ENCODE measurements around the gene BCL2L1.

The BCL2L1 gene

DNA sequence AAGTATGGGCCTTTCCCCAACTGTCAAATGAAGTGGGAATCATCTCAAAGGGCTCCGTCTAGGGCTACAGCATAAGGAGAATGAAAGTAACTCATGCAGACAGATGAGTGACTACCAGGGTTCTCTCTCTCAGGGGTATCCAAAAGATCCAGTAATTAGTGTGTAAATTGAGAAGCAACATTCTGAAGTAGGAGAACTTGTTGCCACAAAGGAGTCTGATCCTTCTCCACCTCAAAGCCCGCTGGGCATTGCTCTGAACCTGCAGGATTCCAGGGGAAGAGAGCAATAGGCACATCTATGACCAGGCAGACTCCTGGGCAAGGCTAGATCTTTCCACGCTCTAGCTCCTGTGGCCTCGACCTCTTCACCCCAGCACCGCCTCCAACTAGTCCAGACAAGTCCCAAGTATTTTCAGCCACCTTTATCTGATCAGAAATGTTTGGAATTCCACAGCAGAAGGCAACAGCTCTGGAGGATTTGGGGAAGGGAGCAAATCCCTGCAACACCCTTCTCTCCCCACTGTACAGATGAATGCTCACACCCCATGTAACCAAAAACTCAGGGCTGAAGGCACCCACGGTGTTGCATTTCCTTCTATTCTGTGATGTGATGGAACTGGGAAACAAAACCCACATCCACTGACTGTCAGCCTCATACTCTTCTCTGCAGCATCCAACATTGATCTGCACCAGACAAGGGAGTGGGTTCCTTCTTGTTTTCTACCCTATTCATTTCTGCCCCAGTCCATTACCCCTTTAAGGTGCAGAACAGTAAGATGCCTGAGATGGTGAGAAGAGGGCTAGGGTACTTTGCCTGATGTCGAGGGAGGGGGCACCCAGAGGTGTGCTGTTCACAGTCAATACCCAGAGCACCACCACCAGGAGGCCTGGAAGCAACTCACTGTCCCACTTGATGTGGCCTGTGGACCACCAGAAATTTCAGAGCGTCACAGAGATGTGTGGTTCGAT is 44.0 kb downstream of the BCL2L1 start:
- peak; percentile 72 for ATAC-seq
- TF ChIP-seq CREB5 (CRISPR knock-in tag; IDR thresholded peaks at IDR 0.05; ENCODE audit: low read depth) (no peak), CSDC2 (CRISPR knock-in tag; IDR thresholded peaks at IDR 0.05) (no peak), ISL1 (CRISPR knock-in tag; IDR thresholded peaks at IDR 0.05) (peak; percentile 42; the same call in 1 of the 2 replicates), OSR1 (CRISPR knock-in tag; IDR thresholded peaks at IDR 0.05) (no peak), ZFP3 (CRISPR knock-in tag; IDR thresholded peaks at IDR 0.05) (peak; percentile 20; the same call in 1 of the 2 replicates), TOX (CRISPR knock-in tag; IDR thresholded peaks at IDR 0.05; ENCODE audit: borderline replicate concordance) (no peak)
- TF ChIP-seq, protein P1, sequence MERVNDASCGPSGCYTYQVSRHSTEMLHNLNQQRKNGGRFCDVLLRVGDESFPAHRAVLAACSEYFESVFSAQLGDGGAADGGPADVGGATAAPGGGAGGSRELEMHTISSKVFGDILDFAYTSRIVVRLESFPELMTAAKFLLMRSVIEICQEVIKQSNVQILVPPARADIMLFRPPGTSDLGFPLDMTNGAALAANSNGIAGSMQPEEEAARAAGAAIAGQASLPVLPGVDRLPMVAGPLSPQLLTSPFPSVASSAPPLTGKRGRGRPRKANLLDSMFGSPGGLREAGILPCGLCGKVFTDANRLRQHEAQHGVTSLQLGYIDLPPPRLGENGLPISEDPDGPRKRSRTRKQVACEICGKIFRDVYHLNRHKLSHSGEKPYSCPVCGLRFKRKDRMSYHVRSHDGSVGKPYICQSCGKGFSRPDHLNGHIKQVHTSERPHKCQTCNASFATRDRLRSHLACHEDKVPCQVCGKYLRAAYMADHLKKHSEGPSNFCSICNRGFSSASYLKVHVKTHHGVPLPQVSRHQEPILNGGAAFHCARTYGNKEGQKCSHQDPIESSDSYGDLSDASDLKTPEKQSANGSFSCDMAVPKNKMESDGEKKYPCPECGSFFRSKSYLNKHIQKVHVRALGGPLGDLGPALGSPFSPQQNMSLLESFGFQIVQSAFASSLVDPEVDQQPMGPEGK (CRISPR knock-in tag; IDR thresholded peaks at IDR 0.05; ENCODE audit: borderline replicate concordance), result no peak

GRCh38 chr20:31677553-31678260 is 45.0 kb downstream of the BCL2L1 start:
- no peak for ATAC-seq
- TF ChIP-seq SNAI2 (CRISPR knock-in tag; IDR thresholded peaks at IDR 0.05), result no peak
- no peak for TF ChIP-seq ZNF8 (CRISPR knock-in tag; IDR thresholded peaks at IDR 0.05)
- TF ChIP-seq, protein P2, sequence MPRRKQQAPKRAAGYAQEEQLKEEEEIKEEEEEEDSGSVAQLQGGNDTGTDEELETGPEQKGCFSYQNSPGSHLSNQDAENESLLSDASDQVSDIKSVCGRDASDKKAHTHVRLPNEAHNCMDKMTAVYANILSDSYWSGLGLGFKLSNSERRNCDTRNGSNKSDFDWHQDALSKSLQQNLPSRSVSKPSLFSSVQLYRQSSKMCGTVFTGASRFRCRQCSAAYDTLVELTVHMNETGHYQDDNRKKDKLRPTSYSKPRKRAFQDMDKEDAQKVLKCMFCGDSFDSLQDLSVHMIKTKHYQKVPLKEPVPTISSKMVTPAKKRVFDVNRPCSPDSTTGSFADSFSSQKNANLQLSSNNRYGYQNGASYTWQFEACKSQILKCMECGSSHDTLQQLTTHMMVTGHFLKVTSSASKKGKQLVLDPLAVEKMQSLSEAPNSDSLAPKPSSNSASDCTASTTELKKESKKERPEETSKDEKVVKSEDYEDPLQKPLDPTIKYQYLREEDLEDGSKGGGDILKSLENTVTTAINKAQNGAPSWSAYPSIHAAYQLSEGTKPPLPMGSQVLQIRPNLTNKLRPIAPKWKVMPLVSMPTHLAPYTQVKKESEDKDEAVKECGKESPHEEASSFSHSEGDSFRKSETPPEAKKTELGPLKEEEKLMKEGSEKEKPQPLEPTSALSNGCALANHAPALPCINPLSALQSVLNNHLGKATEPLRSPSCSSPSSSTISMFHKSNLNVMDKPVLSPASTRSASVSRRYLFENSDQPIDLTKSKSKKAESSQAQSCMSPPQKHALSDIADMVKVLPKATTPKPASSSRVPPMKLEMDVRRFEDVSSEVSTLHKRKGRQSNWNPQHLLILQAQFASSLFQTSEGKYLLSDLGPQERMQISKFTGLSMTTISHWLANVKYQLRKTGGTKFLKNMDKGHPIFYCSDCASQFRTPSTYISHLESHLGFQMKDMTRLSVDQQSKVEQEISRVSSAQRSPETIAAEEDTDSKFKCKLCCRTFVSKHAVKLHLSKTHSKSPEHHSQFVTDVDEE (CRISPR knock-in tag; IDR thresholded peaks at IDR 0.05), result no peak
- TF ChIP-seq ISL1 (CRISPR knock-in tag; IDR thresholded peaks at IDR 0.05), result no peak
- no peak for TF ChIP-seq OSR1 (CRISPR knock-in tag; IDR thresholded peaks at IDR 0.05)
- TF ChIP-seq, protein P1 (CRISPR knock-in tag; IDR thresholded peaks at IDR 0.05; ENCODE audit: borderline replicate concordance), result no peak
- no peak for TF ChIP-seq ZC3H10 (CRISPR knock-in tag; IDR thresholded peaks at IDR 0.05)
- no peak for TF ChIP-seq ARNTL (CRISPR knock-in tag; IDR thresholded peaks at IDR 0.05; ENCODE audit: borderline replicate concordance, low read depth)
- TF ChIP-seq, protein P3, sequence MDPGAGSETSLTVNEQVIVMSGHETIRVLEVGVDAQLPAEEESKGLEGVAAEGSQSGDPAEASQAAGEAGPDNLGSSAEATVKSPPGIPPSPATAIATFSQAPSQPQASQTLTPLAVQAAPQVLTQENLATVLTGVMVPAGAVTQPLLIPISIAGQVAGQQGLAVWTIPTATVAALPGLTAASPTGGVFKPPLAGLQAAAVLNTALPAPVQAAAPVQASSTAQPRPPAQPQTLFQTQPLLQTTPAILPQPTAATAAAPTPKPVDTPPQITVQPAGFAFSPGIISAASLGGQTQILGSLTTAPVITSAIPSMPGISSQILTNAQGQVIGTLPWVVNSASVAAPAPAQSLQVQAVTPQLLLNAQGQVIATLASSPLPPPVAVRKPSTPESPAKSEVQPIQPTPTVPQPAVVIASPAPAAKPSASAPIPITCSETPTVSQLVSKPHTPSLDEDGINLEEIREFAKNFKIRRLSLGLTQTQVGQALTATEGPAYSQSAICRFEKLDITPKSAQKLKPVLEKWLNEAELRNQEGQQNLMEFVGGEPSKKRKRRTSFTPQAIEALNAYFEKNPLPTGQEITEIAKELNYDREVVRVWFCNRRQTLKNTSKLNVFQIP (CRISPR knock-in tag; IDR thresholded peaks at IDR 0.05; ENCODE audit: borderline replicate concordance, low read depth), result no peak
- no peak for TF ChIP-seq ZFP3 (CRISPR knock-in tag; IDR thresholded peaks at IDR 0.05)
- TF ChIP-seq TCF4 (CRISPR knock-in tag; IDR thresholded peaks at IDR 0.05; ENCODE audit: borderline replicate concordance), result no peak
- no peak for TF ChIP-seq GLIS3 (CRISPR knock-in tag; IDR thresholded peaks at IDR 0.05)
- TF ChIP-seq ESRRG (CRISPR knock-in tag; IDR thresholded peaks at IDR 0.05), result no peak
- TF ChIP-seq ZFP30 (CRISPR knock-in tag; IDR thresholded peaks at IDR 0.05), result no peak
- no peak for TF ChIP-seq TOX (CRISPR knock-in tag; IDR thresholded peaks at IDR 0.05; ENCODE audit: borderline replicate concordance)
- no peak for TF ChIP-seq PPARA (CRISPR knock-in tag; IDR thresholded peaks at IDR 0.05; ENCODE audit: borderline replicate concordance)
- no peak for TF ChIP-seq RARB (CRISPR knock-in tag; IDR thresholded peaks at IDR 0.05)
- TF ChIP-seq CSDC2 (CRISPR knock-in tag; IDR thresholded peaks at IDR 0.05), result no peak

All from SK-N-SH treated with all-trans-retinoic acid at 6 μM for 48 hours (cell line).